ENCODE results near the gene CROCC. TPM values are rescaled to one million over a fixed set of nuclear protein-coding genes. Genes with fewer than 3 reads are reported as not detected.
A peak's percentile ranks its signal among the peaks of the same experiment; 100 is the strongest.

The CROCC gene
- polyA plus RNA-seq, 12 donors: 13.3 to 46.0 (median 18.7) TPM; not detected in 1

DNA sequence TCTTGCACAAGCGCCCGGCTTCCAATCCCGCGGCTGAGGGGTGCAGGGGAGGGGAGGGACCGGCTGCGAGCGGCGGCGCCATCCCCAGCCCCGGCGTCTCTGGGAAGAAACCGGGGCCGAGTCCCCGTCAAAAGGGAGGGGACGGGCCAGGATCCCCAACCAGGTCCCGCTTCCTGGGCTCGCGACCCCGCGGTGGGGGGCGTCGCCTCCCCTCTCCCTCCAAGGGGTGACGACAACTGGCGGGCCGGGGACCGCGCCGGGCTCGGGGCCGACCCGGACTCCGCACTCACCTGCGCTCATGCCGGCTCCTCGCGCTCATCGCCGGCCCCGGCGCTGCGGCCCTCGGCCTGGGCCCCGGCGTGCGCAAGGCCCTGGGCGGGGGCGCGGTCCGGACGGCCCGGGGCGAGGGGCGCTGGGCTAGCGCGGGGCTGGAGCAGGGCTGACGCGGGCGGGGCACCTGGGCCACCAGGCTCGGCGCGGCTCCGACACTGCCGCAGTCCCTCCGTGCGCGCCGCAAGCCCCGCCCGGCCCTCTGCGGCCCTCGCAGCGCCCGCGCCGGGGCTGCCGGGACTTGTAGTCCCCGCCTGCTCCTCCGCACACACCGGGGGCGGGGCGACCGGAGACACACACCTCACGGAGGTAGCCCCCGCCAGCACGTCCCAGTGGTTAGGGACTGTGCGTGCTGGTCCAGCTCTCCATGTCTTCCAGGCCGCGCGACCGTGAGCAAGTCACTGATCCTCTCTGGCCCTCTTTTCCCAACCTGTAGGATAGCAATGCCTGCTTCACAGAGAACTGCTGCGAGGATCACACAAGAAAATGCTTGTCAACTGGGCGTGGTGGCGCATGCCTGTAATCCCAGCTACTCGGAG lies 89.9 kb downstream of the CROCC start, which contains the start of gene ATP13A2:
ATP13A2 (minus strand) TSS at position 490 of the 869 bp plus-strand sequence; CDS start at position 300, 190 bp downstream.
- peak; percentile 50 for DNase-seq

GRCh38 chr1:17012775-17013490 lies 91.2 kb downstream of the CROCC start:
- DNase-seq: no peak

DNA sequence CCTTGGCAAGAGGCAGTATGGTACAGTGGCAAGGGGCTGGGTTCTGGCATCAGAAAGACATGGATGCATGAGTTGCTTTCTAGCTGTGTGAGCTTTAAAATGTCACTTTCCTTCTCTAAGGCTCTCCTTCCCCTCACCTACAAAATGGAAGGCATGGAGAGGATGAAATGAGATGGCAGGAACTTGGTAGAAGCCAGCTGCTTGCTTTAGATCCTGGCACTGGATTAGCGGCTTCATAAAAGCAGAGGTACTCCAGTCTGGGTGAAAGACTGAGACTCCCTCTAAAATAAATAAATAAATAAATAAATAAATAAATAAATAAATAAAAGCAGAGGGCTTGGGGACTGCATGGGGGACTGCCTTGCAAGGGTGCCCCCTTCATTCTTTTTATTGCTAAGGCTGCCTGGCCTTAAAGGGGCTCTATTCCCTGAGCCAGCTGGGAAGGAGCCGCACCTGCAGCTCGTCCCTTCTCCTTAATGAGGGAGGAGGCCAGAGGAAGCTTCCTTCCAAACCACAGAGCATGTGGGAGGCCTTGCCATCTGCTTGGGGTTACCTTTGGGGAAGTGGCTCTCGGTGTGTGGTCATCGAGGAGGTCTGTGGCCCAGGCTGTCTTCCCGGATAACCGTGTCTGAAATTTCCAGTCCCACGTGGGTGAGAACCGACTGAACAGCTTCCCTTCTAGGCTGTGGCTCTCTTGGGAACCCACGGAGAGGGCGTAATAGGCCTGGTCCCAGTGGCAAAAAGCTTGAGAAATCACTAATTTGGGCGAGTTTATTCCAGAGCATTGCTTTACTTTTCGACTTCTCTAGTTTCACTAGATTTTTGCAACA lies 92.0 kb downstream of the CROCC start:
- DNase-seq: no peak

DNA sequence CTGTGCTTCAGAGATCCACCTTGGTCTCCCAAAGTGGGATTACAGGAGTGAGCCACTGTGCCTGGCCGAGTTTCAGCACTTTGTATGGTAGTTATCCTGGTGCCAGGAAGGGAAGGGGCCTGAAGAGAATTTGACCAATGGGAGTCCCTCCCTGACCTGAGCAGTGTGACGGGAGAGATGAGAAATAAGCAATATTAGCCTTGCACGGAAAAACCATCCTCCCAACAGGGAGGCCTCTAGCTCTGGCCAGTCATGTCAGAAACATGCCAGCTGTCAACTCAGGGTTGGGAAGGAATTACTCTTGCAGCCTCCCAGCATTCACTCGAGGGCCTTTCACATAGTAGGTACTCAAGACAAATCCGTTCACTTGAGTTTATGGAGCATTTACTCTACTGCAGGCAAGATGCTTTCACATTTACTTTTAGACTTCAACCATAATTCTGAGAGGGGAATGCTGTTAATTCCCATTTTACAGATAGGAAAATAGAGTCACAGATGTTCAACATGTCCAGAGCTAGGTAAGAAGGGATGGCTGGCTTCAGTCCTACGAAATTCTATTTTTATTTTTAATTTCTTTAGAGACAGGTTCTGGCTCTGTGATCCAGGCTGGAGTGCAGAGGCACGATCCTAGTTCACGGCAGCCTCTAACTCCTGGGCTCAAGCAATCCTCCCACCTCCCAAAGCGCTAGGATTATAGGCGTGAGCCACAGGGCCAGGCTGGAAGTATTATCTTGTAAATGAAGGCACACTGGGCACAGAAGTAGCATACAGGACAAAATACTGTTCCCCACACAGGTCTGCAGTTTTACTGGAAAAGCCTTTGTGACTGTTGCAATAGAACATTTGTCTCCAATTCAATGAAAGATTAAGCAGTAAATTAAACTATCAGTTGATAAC lies 93.2 kb downstream of the CROCC start:
- DNase-seq: no peak

GRCh38 chr1:17016317-17016661 lies 94.6 kb downstream of the CROCC start:
- DNase-seq: no peak

DNA sequence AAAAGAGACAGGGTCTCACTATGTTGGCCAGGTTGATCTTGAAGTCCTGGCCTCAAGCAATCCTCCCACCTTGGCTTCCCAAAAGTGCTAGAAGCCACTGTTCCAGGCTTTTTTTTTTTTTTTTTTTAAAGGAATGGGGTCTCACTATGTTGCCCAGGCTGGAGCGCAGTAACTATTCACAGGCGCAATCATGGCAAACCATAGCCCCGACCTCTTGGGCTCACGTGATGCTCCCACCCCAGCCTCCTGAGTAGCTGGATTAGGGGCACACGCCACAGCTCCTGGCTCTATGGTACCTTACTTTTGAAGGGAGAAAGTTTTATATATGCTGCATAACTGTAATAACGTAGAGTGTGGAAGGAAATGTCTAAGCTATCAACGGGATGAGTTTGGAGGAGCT lies 95.7 kb downstream of the CROCC start:
- no peak for DNase-seq

- DNase-seq: no peak
Measured at GRCh38 chr1:17018849-17019248, 97.1 kb downstream of the CROCC start.

DNA sequence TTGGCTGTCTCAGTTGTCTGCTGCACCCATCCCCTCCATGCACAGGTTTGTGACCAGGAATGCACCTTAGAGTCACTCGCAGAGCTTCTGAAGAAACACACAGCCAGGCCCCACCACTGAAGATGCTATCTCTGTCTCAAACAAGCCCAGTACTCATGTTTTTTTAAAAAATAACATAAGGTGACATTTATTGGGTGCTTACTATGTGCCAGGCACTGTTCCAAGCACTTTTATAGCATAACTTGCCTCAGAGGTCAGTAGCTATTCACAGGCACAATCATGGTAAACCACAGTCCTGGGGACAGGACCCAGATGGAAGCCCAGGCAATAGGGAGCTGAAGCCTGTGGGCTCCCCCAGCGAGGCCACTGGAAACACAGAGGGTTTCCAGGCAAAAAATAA lies 98.8 kb downstream of the CROCC start:
- DNase-seq: no peak

- no peak for DNase-seq
Measured at GRCh38 chr1:17021896-17022295, 100.2 kb downstream of the CROCC start.

Other genes with a start within 250 kb of the CROCC start
- not detected for gene RNU1-4, start 181.4 kb upstream of the CROCC start, polyA plus RNA-seq (ENCODE audit: insufficient read length in 12 of 12)
- not detected for gene RNU1-2, start 26.0 kb upstream of the CROCC start, polyA plus RNA-seq (ENCODE audit: insufficient read length in 12 of 12)
- 100 to 1,000 TPM in 2 of 12 donors, 10 to 100 TPM in 9, not detected in 1; 45.3 to 340 (median 72.6) TPM for gene MFAP2, start 58.7 kb downstream of the CROCC start, polyA plus RNA-seq (ENCODE audit: insufficient read length in 12 of 12)
- 10 to 100 TPM in 11 of 12 donors, not detected in 1; 11.8 to 36.6 (median 17.3) TPM for gene ATP13A2, start 90.0 kb downstream of the CROCC start, polyA plus RNA-seq (ENCODE audit: insufficient read length in 12 of 12)
- 100 to 1,000 TPM in 9 of 12 donors, 10 to 100 TPM in 2, not detected in 1; 67.4 to 139 (median 122) TPM for gene SDHB, start 132.1 kb downstream of the CROCC start, polyA plus RNA-seq (ENCODE audit: insufficient read length in 12 of 12)
- 100 to 1,000 TPM in 5 of 12 donors, 10 to 100 TPM in 7; 28.1 to 807 (median 91.2) TPM for gene PADI2, start 197.5 kb downstream of the CROCC start, polyA plus RNA-seq (ENCODE audit: insufficient read length in 12 of 12)